ENCODE data around the gene DEPDC1B. TPM values are rescaled to one million over a fixed set of nuclear protein-coding genes. Genes with fewer than 3 reads are reported as not detected.
"Not testable (repeated sequence)": the region's sequence is repeated elsewhere in the genome, so short reads cannot be mapped to it uniquely, and the experiment has no call there.

Gene DEPDC1B, protein sequence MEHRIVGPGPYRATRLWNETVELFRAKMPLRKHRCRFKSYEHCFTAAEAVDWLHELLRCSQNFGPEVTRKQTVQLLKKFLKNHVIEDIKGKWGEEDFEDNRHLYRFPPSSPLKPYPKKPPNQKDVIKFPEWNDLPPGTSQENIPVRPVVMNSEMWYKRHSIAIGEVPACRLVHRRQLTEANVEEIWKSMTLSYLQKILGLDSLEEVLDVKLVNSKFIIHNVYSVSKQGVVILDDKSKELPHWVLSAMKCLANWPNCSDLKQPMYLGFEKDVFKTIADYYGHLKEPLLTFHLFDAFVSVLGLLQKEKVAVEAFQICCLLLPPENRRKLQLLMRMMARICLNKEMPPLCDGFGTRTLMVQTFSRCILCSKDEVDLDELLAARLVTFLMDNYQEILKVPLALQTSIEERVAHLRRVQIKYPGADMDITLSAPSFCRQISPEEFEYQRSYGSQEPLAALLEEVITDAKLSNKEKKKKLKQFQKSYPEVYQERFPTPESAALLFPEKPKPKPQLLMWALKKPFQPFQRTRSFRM
- 11.7 TPM for polyA plus RNA-seq (2013, experiment 1 of 2; ENCODE audit: insufficient read length)
- 1.7 TPM for polyA plus RNA-seq (2013, experiment 2 of 2; ENCODE audit: insufficient read length)

DNA sequence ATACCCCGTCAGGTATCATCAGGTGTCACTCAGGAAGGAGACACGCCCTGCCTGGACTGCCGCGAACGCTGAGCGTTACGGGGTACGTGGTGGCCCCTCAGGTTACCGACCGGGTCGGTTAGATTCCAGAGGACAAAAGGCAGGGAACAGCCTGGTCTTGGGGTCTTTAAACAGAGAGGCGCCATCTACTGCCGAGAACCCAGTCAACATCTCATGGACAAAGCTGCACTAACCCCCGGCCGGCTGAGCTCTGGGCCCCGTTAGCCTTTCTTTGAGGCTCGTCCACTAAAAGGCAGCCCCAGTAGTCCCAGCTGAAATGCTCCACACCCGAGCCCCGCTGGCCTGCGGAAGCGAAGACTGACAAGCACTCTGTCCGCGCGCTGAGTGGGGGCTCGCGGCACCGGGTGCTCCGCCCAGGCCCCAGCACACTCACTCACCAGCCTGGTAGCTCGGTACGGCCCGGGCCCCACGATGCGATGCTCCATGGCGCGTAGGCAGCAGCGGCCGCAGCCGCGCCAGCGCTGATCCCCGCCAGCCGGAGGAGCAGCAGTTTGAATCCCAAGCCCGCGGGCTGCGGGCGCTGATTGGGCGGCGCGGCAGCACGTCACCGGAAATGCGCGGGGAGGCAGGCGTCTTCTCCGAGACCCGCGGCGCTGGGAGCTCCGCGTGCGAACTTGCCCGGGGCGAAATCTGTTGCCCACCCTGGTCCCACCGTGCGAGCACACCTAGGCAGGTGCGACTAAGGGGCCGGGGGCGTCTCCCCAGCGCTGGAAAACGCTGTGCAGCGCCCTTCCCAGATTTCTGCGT, at the start of gene DEPDC1B:
DEPDC1B (minus strand) TSS at position 558 of the 807 bp plus-strand sequence; CDS start at position 485, 73 bp downstream.
- DNase-seq, result peak; percentile 90

DNA sequence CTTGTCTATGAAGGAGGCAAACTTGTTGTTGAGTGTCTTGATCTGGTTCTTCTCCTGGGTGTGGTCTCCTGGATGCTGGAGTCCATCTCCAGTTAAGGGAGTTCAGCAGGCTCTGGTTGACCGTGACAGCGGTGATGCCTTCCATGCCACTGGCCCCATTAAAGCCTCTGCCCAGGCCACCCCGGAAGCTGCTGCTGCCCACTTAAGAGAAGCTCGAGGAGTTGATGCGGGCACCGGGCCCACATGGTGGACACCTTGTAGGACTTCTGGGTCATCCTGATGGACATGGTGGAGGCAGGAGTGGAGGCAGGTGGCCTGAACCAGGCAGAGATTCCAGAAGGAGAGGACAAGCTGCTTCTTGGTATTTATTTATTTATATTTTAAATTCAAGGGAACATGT, 44.7 kb upstream of the DEPDC1B start:
- no peak for DNase-seq

DNA sequence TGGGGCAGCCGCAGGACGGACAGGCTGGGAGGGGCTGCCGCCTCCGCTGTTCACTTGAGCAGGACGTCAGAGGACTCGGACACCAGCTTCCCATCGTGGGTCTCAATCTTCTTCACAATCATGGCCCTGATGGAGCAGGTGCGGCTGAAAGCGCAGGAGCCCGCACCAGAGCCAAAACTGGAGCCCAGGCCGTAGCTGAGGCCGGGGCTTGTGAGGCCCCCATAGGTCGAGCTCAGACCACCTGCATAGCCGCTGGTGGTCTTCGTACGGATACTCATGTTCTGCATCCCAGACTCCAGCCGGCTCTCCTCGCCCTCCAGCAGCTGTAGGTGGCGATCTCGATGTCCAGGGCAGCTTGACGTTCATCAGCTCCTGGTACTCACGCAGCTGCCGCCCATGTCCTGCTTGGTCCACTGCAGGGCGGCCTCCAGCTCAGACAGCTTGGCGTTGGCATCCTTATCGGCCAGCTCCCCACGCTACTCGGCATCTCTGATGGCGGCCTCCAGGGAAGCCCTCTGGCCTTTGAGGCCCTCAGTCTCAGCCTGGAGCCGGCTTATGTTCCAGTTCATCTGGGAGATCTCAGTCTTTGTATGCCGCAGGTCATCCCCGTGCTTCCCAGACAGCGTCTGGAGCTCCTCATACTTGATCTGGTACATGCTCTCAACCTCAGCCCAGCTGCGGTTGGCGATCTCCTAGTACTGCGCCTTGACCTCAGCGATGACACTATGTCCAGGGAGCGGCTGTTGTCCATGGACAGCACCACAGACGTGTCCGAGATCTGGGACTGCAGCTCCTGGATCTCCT, 43.7 kb upstream of the DEPDC1B start:
- no peak for DNase-seq

DNA sequence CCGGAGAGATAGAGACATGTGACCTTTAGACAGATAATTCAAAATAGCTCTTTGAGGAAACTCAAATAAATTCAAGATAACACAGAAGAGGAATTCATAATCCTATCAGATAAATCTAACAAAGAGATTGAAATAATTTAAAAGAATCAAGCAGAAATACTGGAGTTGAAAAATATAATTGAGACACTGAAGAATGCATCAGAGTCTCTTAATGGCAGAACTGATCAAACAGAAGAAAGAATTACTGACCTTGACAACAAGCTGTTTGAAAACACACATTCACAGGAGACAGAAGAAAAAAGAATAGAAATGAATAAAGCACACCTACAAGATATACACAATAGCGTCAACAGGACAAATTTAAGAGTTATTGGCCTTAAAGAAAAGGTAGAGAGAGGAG, 40.4 kb upstream of the DEPDC1B start:
- no peak for DNase-seq

DNA sequence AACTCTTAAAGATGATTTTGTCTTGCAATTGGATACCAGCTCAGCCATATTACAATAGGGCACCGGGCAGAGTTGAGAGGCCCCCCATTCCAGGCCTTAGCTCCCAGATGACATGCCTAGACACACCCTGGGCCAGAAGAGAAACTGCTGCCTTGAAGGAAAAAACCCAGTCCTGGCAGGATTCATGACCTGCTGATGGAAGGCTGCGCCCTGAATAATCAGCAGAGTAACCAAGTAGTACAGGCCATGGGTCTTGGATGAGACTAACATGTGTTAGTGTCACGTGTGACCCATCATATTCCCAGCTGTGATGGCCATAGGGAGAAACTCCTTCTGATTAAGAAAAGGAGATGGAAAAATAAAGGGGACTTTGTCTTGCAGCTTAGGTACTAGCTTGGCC, 39.0 kb upstream of the DEPDC1B start:
- DNase-seq, result no peak

DNA sequence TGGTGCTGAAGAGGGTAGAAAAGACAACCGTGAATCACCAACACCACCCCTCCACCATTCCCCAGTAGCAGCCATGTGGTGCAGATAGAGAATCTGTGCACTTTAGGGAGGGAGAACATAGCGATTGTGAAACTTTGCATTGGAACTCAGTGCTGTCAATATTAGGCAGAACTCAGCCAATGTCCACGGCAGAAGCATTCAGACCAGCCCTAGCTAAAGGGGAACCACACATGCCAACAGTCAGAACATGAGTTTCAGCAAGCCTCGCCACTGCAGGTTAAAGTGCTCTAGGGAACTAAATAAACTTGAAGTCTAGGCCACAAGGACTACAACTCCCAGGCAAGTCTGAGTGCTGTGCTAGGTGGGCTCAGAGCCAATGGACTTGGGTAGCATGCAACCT, 38.5 kb upstream of the DEPDC1B start:
- DNase-seq, result no peak

DNA sequence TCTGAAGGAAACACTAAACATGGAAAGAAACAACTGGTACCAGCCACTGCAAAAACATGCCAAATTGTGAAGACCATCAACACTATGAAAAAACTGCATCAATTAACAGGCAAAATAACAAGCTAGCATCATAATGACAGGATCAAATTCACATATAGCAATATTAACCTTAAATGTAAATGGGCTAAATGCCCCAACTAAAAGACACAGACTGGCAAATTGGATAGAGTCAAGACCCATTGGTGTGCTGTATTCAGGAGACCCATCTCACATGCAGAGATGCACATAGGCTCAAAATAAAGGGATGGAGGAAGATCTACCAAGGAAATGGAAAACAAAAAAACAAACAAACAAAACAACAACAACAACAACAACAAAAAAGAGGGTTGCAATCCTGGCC, 30.9 kb upstream of the DEPDC1B start:
- DNase-seq, result not testable (repeated sequence)

DNA sequence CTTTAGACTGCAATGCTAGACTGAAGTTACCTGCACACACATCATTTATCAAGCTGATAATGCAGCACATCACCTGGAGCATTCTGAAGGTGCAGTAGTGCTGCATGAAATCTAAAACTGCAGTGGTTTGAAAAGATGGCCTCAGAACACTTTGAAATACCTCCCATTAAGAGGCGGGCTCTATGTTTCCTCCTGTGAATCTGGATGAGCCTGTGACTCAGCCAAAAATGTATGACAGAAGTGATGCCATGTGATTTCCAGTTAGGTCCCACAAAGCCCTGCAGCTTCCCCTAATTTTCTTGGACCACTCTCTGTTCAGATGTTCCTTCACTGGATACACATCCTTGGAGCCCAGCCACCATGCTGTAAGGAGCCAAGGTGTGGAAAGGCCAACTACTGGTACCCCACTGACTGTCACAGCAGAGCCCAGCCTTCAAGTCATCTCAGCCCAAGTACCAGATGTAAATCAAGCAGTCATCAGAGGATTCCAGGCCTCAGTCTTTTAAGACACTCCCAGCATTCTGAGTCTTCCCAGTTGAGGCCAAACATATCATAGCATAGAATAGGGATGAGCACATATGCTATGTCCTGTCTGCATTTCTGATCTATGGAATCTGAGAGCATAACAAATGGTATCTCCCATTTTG, 27.2 kb upstream of the DEPDC1B start:
- no peak for DNase-seq

DNA sequence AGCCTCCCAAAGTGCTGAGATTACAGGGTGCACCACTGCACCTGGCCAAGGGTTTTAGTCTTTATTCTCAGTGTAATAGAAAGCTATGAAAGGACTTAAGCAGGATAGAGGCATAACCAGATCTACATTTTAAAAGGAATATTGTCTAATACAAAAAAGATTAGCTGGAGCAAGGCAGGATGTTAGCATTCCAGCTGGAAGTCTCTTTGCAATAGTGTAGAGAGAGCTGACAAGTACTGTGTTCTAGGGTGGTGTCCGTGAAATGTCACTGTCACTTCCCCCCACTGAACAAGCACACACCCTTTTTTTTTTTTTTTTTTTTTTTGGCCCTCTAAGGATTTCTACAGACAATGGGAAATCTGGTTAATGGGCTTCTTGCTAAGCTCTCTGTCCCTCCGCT, 24.2 kb upstream of the DEPDC1B start:
- DNase-seq, result no peak

DNA sequence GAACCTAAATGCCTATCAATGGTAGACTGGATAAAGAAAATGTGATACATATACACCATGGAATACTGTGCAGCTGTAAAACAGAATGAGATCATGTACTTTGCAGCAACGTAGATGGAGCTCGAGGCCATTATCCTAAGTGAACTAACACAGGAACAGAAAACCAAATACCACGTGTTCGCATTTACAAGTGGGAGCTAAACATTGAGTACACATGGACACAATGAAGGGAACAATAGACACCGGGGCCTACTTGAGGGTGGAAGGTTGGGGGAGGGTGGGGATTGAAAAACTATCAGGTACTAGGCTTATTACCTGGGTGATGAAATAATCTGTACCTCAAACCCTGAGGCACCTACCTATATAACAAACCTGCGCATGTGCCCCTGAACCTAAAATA, 22.4 kb upstream of the DEPDC1B start:
- DNase-seq, result no peak

DNA sequence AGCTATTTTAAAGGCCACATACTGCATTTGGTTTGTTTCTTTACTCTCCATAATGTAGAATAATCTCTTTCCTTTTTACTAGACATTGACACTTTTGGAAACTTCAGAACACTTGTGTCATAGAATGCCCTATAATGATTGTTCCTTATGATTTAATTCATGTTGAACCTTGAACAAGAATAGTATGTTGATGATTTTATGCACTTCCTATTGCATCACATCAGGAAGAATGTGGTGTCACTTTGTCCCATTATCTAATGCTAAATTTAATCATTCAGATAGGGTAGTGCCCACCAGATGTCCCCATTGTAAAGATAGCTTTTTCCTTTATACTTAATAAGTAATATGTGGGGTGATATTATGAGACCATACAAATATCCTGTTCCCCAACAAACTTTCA, 19.4 kb upstream of the DEPDC1B start:
- DNase-seq, result no peak

DNA sequence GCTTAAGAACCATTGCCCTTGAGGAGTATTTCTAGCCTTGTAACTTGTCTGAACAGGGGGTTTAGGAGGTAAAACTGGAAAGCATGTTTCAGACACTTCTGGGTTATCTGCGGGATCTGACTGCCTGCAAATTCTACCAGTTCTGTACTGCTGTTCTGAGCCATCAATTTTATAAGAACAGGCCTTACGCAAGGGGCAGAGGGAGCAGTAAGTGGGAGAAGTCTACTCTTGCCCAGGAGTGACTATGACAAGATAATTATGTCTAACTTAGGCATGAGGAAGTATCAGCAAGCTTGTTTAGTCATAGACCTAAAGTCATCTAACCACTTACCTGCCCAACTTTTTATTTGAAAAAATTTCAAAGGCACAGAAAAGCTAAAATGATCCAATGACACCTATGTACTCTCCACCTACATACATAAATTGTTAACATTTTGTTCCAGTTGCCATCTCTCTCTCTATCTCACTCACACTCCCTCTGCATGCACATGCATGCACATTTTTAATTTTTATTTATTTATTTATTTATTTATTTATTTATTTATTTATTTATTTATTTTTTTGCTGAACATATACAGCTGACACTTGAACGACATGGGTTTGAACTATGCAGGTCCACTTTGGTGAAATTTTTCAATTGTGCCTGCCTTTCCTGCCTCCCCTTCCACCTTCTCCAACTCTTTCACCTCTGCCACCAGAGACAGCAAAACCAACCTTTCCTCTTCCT, 18.4 kb upstream of the DEPDC1B start:
- DNase-seq, result no peak

DNA sequence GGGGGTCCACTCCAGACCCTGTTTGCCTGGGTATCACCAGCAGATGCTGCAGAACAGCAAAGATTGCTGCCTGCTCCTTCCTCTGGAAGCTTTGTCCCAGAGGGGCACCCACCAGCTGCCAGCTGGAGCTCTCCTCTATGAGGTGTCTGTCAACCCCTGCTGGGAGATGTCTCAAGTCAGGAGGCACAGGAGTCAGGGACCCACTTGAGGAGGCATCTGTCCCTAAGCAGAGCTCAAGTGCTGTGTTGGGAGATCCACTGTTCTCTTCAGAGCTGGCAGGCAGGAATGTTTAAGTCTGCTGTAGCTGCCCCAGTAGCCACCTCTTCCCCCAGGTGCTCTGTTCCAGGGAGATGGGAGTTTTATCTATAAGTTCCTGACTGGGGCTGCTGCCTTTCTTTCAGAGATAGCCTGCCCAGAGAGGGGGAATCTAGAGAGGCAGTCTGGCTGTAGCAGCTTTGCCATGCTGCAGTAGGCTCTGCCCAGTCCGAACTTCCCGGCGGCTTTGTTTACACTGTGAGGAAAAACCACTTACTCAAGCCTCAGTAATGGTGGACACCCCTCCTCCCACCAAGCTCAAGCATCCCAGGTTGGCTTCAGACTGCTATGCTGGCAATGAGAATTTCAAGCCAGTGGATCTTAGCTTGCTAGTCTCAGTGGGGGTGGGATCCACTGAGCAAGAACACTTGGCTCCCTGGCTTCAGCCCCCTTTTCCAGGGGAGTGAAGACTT, 15.4 kb upstream of the DEPDC1B start:
- not testable (repeated sequence) for DNase-seq

DNA sequence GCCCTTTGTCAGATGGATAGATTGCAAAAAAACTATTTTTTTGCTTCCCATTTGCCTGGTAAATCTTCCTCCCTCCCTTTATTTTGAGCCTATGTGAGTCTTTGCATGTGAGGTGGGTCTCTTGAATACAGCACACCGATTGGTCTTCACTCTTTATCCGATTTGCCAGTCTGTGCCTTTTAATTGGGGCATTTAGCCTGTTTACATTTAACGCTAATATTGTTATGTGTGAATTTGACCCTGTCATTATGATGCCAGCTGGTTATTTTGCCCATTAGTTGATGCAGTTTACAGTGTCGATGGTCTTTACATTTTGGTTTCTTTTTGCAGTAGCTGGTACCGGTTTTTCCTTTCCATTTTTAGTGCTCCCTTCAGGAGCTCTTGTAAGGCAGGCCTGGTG, 13.0 kb upstream of the DEPDC1B start:
- DNase-seq, result no peak

DNA sequence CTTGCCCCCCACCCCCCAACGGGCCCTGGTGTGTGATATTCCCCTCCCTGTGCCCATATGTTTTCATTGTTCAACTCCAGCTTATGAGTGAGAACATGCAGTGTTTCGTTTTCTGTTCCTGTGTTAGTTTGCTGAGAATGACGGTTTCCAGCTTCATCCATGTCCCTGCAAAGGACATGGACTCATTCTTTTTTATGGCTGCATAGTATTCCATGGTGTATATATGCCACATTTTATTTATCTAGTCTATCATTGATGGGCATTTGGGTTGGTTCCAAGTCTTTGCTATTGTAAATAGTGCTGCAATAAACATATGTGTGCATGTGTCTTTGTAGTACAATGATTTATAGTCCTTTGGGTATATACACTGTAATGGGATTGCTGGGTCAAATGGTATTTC, 11.9 kb upstream of the DEPDC1B start:
- not testable (repeated sequence) for DNase-seq

DNA sequence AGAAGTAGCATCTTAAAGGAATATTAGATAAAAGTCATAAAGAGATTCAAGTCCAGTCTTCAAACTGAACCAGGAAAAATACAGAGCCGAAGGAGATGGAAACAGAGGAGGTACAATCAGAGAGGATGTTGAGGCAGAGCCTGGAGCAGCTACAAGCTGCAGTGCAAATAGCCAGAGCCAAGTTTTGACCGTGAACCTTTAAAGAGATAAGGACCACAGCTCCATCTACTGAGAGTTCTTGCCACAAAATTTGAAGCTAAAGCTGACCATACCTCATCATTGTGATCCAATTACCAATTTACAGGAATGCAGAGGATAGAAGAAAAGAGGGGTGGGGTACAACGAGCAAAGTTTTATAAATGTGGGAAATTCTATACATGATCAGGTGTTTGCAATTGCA, 10.4 kb upstream of the DEPDC1B start:
- no peak for DNase-seq

DNA sequence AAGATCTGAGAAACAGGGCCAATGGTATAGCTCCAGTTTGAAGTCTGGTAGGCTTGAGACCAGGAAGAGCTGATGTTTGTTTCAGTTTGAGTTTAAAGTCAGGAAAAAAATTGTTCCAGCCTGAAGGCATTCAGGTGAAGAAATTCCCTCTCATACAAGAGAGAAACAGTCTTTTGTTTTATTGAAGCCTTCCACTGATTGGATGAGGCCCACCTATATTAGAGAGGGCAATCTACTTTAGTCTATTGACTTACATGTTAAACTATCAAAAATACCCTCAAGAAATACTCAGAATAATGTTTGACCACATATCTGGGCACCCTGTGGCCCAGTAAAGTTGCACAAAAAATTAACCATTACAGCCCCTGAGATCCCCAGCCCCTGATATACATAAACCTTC, 5.2 kb upstream of the DEPDC1B start:
- DNase-seq, result no peak

DNA sequence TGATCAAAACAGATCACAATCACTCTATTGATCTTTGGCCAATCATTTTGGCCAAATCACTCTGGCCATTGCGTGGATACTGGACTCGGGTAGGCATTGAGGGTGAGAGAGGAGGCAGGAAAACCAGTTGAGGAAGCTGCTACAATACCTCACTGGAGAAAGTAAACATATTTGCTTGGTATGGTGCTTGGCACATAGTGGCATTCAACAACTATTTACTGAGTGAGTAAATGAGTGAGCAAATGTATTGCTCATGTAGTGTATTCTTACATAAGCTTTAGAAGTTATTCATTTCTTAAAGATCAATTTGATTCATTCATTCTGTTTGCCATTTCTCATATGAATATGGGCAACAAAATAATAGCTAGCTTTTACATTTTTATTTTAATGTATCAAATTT, 4.0 kb upstream of the DEPDC1B start:
- DNase-seq, result no peak

DNA sequence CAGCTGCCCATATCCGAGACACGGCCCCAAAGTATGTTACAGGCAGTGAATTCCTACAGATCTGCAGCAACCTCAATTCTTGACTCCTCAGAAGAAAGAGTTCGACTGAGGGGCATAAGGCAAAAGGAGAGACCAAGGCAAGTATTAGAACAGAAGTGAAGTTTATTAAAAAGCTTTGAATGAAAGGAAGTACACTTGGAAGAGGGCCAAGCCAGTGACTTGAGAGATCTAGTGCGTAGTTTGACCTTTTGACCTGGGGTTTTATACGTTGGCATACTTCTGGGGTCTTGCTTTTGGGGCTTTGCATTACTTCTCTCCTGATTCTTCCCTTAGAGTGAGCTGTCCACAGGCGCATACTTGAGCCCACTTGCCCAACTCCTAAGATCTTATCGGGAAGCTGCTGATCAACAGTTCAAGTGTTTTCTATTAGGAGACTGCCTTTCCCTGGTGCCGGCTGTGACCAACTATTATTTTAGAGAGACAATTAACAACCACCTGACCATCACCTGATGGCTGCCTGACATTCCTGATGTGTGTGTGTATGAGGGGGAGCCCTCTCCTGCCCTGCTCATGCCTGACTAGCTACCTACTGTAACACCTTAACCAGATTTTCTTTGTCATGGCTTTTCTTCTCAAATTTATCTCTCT, 1.5 kb upstream of the DEPDC1B start:
- no peak for DNase-seq

DNA sequence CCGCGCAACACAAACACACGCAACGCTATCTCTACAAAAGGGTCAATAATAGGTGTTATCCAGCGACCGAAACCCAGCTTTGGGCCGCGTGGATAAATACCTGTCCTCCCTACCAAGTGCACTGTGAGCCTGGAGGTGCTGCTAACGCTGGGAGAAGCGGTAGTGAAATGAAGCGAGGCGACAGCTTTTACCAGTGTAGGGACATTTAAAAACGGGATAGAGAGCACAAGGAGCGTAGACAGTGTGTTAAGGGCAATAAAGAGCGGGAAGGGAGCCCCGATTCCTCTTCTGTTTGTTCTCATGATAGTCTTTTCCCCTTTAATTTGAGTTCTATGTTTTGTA, 421 bp upstream of the DEPDC1B start:
- DNase-seq, result peak; percentile 25
